OCI-LY3 (cell line): ENCODE measurements around the gene EXOC7.

Experiments
- H2AFZ ChIP-seq: fragments of 200-600, 300-600 bp; shearing (Covaris generic); 2 replicates; pipeline ENCODE4 v1.6.0; 2014; ENCODE audit warnings: antibody characterized with exemption, low read depth, low read length
- H3K27ac ChIP-seq: fragments of 200-600, 300-600 bp; sonication (generic); 2 replicates; pipeline ENCODE4 v1.5.1; 2014; ENCODE audit warnings: mild to moderate bottlenecking, low read length, moderate library complexity, mixed read lengths
- H3K27me3 ChIP-seq: fragments of 200-600, 300-600 bp; sonication (generic); 2 replicates; pipeline ENCODE4 v1.6.1; 2014; ENCODE audit warnings: low read depth, low read length, mixed read lengths
- H3K36me3 ChIP-seq: fragments of 200-600, 300-600 bp; sonication (generic); replicated peaks from 2 replicates; pipeline ENCODE3; 2014; ENCODE audit warnings: low read depth, low read length, mixed read lengths
- H3K4me1 ChIP-seq: fragments of 300-600, 200-600 bp; sonication (generic); 2 replicates; pipeline ENCODE4 v1.6.1; 2014; ENCODE audit warnings: low read length, mixed read lengths
- H3K4me2 ChIP-seq: fragments of 200-600, 300-600 bp; sonication (generic); 2 replicates; pipeline ENCODE4 v1.6.1; 2014; ENCODE audit warnings: low read length, mixed read lengths
- H3K4me3 ChIP-seq: fragments of 300-600, 200-600 bp; sonication (generic); 2 replicates; pipeline ENCODE4 v1.5.1; 2014; ENCODE audit warnings: antibody characterized with exemption, mild to moderate bottlenecking, low read length, moderate library complexity
- H3K79me2 ChIP-seq: fragments of 300-600, 200-600 bp; shearing (Covaris generic); 2 replicates; pipeline ENCODE4 v1.6.1; 2014; ENCODE audit warnings: mild to moderate bottlenecking, low read length, mixed read lengths
- H3K9ac ChIP-seq: fragments of 300-600, 200-600 bp; shearing (Covaris generic); 2 replicates; pipeline ENCODE4 v1.6.0; 2014; ENCODE audit warnings: mild to moderate bottlenecking, low read length, moderate library complexity
- H3K9me3 ChIP-seq: fragments of 200-600, 300-600 bp; shearing (Covaris generic); 2 replicates; pipeline ENCODE4 v1.6.1; 2014; ENCODE audit warnings: low read length, mixed read lengths; ENCODE audit not compliant: insufficient read depth
- H4K20me1 ChIP-seq: fragments of 200-600, 300-600 bp; sonication (generic); 2 replicates; pipeline ENCODE4 v1.6.1; 2016; ENCODE audit warnings: low read length, mixed read lengths; ENCODE audit not compliant: insufficient read depth
- CTCF ChIP-seq: fragments of 200-600, 300-600 bp; sonication (generic); IDR thresholded peaks from 2 replicates; pipeline ENCODE4 v1.5.1; 2014; ENCODE audit warnings: antibody characterized with exemption, low read length, low read depth
- EZH2phosphoT487 ChIP-seq: fragments of 200-600 bp; shearing (Covaris generic); IDR thresholded peaks from 2 replicates; pipeline ENCODE4 v1.6.1; 2018; ENCODE audit warnings: antibody characterized with exemption, mixed run types, low read depth

Gene EXOC7

DNA sequence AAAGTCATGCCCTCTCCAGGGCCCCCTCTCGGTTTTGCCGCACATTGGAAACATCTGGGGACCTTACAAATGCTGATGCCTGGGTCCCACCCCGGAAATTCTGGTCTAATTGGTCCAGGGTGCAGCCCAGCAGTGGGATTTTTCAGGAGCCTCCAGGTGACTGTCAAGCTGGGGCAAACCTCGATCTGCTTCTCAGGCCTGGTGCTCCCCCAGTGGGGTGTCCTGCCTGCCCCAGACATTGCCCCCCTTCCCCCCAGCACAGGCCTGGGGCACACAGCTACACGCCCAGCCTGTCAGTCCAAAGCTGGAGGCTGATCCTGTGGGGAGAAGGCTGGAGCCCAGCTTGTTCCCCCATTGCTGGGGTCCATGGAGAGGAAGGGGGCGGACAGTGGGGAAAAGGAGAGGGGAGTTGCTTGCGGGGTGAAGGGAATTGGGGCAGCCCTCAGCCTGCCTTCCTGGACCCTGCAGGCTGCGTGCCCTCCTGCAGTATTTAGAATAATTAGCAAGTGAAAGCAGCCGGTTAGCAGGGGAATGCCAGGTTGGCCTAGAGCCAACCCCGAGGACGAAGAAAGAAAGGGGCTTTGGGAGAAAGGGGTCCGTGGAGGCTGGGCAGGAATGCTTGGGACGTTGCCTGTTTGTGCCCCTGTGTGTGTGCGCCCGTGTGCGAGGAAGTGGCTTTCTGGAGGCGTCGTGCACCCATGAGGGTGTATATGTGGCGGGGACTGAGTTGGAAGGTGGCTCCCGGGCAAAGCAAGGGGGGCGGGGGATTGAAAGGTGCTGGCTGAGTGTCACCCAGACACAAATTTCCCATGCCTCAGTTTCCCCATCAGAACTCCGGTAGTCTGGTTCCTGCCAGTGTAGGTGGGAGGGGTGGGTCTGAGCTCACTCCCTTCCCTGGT lies 31.6 kb upstream of the EXOC7 start:
- Histone ChIP-seq H3K4me3 (peak overlapping the region; percentile 46), H3K27ac (no peak overlapping the region), H2AFZ (peak overlapping the region; percentile 97), H3K79me2 (no peaks in the 10 kb centered on the region), H4K20me1 (no peaks in the 10 kb centered on the region), H3K36me3 (no peaks in the 10 kb centered on the region), H3K4me2 (peak overlapping the region; percentile 77), H3K9ac (peak overlapping the region; percentile 45; the same call in 1 of the 2 replicates), H3K9me3 (no peaks in the 10 kb centered on the region), H3K27me3 (no peaks in the 10 kb centered on the region), H3K4me1 (peaks cover 14% of the 10 kb centered on the region)
- TF ChIP-seq CTCF, result no peak
- TF ChIP-seq EZH2phosphoT487, result no peak

GRCh38 chr17:76132574-76133338 lies 29.2 kb upstream of the EXOC7 start:
- Histone ChIP-seq H3K36me3 (no peaks in the 10 kb centered on the region), H2AFZ (no peak overlapping the region), H3K4me2 (no peak overlapping the region)

DNA sequence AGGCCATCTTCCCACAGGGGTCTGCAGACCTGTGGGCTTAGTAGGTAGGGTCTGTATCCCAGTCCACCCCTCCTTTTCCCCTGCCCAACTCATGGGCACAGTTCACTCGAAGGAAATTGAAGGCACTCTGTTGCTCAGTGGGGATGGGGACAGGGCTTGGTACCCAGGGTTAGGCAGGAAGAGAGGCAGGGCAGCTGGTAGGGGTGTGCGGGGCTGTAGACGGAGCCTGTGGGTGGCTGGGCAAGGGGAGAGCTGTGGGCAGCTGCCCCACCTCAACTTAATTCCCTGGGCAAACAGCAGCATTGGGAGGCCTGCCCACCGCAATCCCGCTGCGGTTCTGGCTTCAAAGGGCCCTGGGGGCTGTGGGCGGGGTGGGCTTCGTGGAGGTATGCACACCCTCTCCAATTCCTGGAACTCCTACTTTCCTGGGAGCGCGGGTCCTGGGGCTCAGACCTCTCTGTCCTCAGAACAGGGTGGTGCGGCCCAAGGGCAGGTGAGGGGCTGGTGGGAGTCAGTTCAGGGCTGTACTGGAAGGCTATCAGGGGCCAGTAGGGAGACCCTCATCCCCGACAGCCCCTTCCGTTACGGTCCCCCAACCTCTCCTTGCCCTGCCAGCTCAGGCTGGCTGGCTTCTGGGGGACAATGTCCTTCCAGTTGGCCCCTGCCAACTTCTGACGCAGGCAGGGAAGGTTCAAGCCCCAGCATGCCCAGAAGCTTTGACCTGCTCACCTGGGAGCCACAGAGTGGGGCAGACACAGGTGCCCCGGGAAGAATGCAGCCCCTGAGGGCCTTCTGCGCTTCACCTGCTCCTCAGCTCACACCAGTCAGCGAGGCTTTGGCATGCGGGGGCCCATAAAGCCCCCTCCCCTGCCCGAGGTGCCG lies 28.3 kb upstream of the EXOC7 start:
- H3K4me3 ChIP-seq, result no peak overlapping the region
- H3K79me2 ChIP-seq, result no peaks in the 10 kb centered on the region
- H3K9me3 ChIP-seq, result no peaks in the 10 kb centered on the region
- no peak overlapping the region for H2AFZ ChIP-seq
- no peaks in the 10 kb centered on the region for H3K27me3 ChIP-seq
- H3K27ac ChIP-seq, result no peak overlapping the region
- H3K4me2 ChIP-seq, result no peak overlapping the region
- no peak for TF ChIP-seq CTCF
- TF ChIP-seq EZH2phosphoT487, result no peak
- no peaks in the 10 kb centered on the region for H4K20me1 ChIP-seq
- H3K9ac ChIP-seq, result no peak overlapping the region
- H3K36me3 ChIP-seq, result no peaks in the 10 kb centered on the region
- H3K4me1 ChIP-seq, result peaks cover 14% of the 10 kb centered on the region

More at GRCh38 chr17:76132574-76133338, 29.2 kb upstream of the EXOC7 start:
- Histone ChIP-seq H4K20me1 (no peaks in the 10 kb centered on the region), H3K79me2 (no peaks in the 10 kb centered on the region), H3K9ac (no peak overlapping the region), H3K9me3 (no peaks in the 10 kb centered on the region), H3K27me3 (no peaks in the 10 kb centered on the region), H3K27ac (no peak overlapping the region), H3K4me1 (peaks cover 14% of the 10 kb centered on the region), H3K4me3 (no peak overlapping the region)
- TF ChIP-seq CTCF, result no peak
- no peak for TF ChIP-seq EZH2phosphoT487
